ENCODE data around the gene SPAM1.

DNA sequence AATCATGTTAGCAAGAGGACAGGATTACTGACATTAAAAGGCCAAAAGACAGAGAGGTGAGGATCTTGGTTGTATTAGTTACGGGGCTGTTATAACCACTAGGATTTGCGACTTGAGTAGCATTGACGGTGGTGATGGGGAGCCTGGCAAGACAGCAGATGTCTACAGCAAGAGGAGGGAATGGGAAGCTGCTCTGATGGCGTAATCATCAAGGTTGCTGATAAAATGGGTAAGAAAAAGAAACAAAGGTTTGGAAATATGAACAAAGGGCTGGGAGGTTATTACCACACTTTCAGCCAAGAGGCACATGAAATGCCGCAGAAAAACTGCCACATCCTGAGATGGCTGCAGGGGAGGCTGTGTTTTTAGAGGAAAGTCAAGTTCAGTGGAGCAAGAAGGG is 73.9 kb downstream of the SPAM1 start:
- TF ChIP-seq, protein P1, sequence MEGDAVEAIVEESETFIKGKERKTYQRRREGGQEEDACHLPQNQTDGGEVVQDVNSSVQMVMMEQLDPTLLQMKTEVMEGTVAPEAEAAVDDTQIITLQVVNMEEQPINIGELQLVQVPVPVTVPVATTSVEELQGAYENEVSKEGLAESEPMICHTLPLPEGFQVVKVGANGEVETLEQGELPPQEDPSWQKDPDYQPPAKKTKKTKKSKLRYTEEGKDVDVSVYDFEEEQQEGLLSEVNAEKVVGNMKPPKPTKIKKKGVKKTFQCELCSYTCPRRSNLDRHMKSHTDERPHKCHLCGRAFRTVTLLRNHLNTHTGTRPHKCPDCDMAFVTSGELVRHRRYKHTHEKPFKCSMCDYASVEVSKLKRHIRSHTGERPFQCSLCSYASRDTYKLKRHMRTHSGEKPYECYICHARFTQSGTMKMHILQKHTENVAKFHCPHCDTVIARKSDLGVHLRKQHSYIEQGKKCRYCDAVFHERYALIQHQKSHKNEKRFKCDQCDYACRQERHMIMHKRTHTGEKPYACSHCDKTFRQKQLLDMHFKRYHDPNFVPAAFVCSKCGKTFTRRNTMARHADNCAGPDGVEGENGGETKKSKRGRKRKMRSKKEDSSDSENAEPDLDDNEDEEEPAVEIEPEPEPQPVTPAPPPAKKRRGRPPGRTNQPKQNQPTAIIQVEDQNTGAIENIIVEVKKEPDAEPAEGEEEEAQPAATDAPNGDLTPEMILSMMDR (conservative IDR thresholded peaks at IDR 0.05): no peak
- no peak for TF ChIP-seq ZFX (IDR thresholded peaks at IDR 0.05)
